Naive thymus-derived CD8-positive, alpha-beta T cell (primary cell): ENCODE measurements around the gene TFAP2C. TPM values are rescaled to one million over a fixed set of nuclear protein-coding genes. Genes with fewer than 3 reads are reported as not detected.

Experiments used
- ATAC-seq, 2 donors: fragments of 150-1000 bp; cut with Tn5 transposase in 1 of 2; sonication (Bioruptor Pico), chemical (Tn5 transposase) in 1 of 2; 1 replicate in 1 of 2; 2 replicates in 1 of 2; pipeline ENCODE4 v1.10.0; 2021; ENCODE audit warnings: mild to moderate bottlenecking in 2 of 2, moderate library complexity in 2 of 2
- POLR2A ChIA-PET: fragments of 350-600 bp; sonication (Branson Sonifier 250); formaldehyde crosslinking; loops from one replicate; lab custom pipeline; 2021; ENCODE audit warnings: antibody characterized with exemption; lab: Charles Lee
- DNase-seq, 10 donors: peaks; one replicate each; pipeline versions ENCODE4 v3.0.0 to v3.0.0-alpha.2; 2020 to 2022
- H3K27ac Mint-ChIP-seq, 10 donors: one replicate each; pipeline ENCODE4 v1.8.0; 2020 to 2022; ENCODE audit warnings: mild to moderate bottlenecking in 10 of 10, mixed read lengths in 10 of 10, moderate library complexity in 4 of 10, inconsistent platforms in 1 of 10
- H3K27me3 Mint-ChIP-seq, 5 donors: one replicate each; pipeline ENCODE4 v1.8.0; 2021 to 2022; ENCODE audit warnings: mixed read lengths in 5 of 5
- H3K36me3 Mint-ChIP-seq, 3 donors: one replicate each; pipeline ENCODE4 v1.8.0; 2020 to 2022; ENCODE audit warnings: mixed read lengths in 3 of 3, mild to moderate bottlenecking in 2 of 3, inconsistent platforms in 1 of 3
- H3K4me1 Mint-ChIP-seq, 4 donors: one replicate each; pipeline ENCODE4 v1.8.0; 2021 to 2022; ENCODE audit warnings: mixed read lengths in 4 of 4
- H3K4me3 Mint-ChIP-seq, 10 donors: one replicate each; pipeline ENCODE4 v1.8.0; 2020 to 2022; ENCODE audit warnings: mild to moderate bottlenecking in 10 of 10, mixed read lengths in 10 of 10, moderate library complexity in 6 of 10, inconsistent platforms in 1 of 10
- H3K9me3 Mint-ChIP-seq, 9 donors: one replicate each; pipeline ENCODE4 v1.8.0; 2020 to 2022; ENCODE audit warnings: mixed read lengths in 9 of 9, mild to moderate bottlenecking in 3 of 9, inconsistent platforms in 1 of 9, moderate library complexity in 1 of 9
- polyA plus RNA-seq, 3 donors: library from polyadenylated mRNA; unstranded; fragments of 300-500 nt; fragmentation: Illumina TruSeq; gene quantifications; one replicate each; pipeline ENCODE4 v1.2.3, GENCODE V29; 2021
- total RNA-seq, 8 experiments: library from RNA in 2 of 8; stranded (reverse) in 2 of 8; gene quantifications; one replicate each; pipeline ENCODE4 v1.2.3 and lab custom pipeline; 2021 to 2026

The TFAP2C gene
- total RNA-seq, result not detected
- polyA plus RNA-seq, result not detected
- 0 to 0.09 (median 0) reads per million in 6 experiments for total RNA-seq (lab: John Stamatoyannopoulos, UW)

DNA sequence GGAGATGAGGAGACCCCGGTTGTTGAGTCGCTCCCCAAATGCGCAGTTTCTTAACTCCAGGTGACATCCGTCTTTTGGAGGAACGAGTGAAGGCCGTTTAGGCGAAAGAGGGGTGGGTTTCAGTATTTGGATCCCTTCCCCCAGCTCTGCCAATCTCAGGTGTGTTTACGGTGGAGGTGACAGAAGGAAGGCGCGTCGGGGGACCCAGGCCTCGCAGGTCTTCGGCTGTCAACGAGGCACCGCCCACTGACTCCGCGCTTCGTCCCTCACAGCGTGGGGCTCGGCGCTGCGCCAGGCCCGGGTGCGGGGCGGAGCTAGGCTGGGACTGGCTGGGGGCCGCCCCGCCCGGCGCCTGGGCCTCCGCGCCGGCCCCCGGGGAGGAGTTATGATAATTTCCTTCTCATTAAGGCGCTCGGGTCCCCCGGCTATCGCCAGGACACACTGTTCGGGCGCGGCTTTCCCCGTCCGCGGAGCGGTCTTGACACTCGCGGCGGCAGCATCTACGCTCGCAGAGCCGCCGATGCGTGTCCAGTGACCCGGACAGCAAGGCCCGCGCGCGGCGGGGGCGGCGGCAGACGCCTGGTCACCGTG is at the start of gene TFAP2C:
Gene TFAP2C, plus strand, starts transcription at position 434 of the 591 bp plus-strand sequence. CDS start 239 bp downstream, outside the sequence.
- Mint-ChIP-seq H3K36me3 (peaks cover 0 to 4% (median 0%) of the 10 kb centered on the region in 3 donors), H3K4me3 (peak within 1 kb of the TSS in 9 of 10 donors; percentile 6 to 64 (median 49)), H3K9me3 (peaks cover 0 to 2% (median 0%) of the 10 kb centered on the region in 9 donors), H3K4me1 (peaks cover 0 to 19% (median 7%) of the 10 kb centered on the region in 4 donors), H3K27me3 (peaks cover 18 to 65% (median 36%) of the 10 kb centered on the region in 5 donors), H3K27ac (no peak within 1 kb of the TSS)
- no peak for DNase-seq
- ATAC-seq, result no peak
- POLR2A ChIA-PET, result no interaction called here

DNA sequence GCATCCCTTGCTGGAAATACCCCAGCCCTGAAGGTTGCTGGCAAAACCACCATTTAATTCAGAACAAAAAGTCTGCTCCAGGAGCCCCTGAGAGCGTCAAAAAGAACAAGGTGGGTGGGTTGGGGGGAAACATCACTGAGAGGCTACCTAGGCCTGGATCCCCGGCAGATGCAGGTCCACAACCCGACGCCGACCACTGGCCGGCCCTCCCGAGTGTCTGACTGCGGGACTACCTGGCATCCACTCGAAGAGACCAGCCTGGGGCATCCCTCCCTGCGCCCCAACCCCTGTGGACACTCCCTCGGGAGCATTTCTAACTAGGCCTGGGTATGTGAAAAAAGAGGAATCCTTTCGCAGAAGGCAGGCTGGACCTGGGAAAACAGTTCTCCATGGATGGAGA is 48.9 kb upstream of the TFAP2C start:
- Mint-ChIP-seq H3K9me3 (no peaks in the 10 kb centered on the region), H3K27ac (no peak overlapping the region), H3K4me3 (no peak overlapping the region), H3K4me1 (peaks cover 0 to 4% (median 0%) of the 10 kb centered on the region in 4 donors), H3K36me3 (no peaks in the 10 kb centered on the region), H3K27me3 (peaks cover 1 to 27% (median 22%) of the 10 kb centered on the region in 5 donors)
- DNase-seq, result no peak
- POLR2A ChIA-PET, result no interaction called here
- no peak for ATAC-seq

DNA sequence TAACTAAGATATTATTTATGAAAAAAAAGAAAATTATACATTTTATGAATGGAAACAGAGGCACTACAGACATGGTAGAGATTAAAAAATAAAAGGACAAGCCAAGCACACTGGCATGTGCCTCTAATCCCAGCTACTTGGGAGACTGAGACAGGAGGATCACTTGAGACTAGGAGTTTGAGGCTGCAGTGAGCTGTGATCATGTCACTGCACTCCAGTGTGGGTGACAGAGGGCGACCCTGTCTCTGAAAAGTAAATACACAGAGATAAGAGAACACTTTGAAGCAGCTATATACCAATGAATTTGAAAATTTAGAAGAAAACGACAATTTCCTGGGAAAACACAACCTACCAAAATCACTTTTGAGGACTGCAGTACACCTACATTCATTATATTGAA is 47.4 kb upstream of the TFAP2C start:
- H3K27ac Mint-ChIP-seq, result no peak overlapping the region
- no peaks in the 10 kb centered on the region for H3K36me3 Mint-ChIP-seq
- ATAC-seq (no peak), DNase-seq (no peak)
- POLR2A ChIA-PET, result no interaction called here
- H3K27me3 Mint-ChIP-seq, result peaks cover 1 to 13% (median 11%) of the 10 kb centered on the region in 5 donors
- no peak overlapping the region for H3K4me3 Mint-ChIP-seq
- H3K9me3 Mint-ChIP-seq, result no peaks in the 10 kb centered on the region
- no peaks in the 10 kb centered on the region for H3K4me1 Mint-ChIP-seq

DNA sequence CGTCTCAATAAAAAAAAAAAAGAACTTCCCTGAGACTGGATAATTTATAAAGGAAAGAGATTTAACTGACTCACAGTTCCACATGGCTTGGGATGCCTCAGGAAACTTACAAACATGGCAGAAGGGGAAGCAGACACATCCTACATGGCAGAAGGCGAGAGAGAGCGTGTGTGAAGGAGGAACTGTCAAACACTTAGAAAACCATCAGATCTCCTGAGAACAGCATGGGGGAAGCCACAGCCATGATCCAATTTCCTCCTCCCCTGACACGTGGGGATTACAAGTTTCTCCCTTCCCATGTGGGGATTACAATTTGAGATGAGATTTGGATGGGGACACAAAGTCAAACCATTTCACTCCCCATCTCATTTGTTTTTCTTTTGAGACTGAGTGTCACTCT is 46.6 kb upstream of the TFAP2C start:
- ATAC-seq, result no peak
- Mint-ChIP-seq H3K4me3 (no peak overlapping the region), H3K36me3 (no peaks in the 10 kb centered on the region), H3K4me1 (no peaks in the 10 kb centered on the region), H3K9me3 (no peaks in the 10 kb centered on the region), H3K27me3 (peaks cover 1 to 13% (median 11%) of the 10 kb centered on the region in 5 donors), H3K27ac (no peak overlapping the region)
- DNase-seq, result no peak
- POLR2A ChIA-PET, result no interaction called here

DNA sequence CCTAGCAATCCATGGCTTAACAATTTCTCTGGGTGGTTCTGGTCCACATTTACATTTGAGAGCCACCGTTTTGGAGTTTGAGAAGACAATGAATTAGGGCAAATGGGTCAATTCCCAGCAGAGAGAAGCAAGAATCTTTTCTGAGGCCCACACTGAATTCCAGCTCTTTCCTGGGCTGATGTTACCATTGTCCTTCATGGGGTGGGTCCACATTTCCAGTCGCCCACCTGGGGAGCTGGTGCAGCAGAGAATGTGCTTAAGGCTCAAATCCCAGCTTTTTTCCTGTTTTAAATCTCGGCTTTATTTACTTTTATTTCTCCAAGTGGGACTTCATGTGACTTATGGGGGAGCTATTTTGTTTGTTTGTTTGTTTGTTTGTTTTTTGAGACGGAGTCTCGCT is 44.2 kb upstream of the TFAP2C start:
- no peaks in the 10 kb centered on the region for H3K4me1 Mint-ChIP-seq
- H3K4me3 Mint-ChIP-seq, result no peak overlapping the region
- ATAC-seq (no peak), DNase-seq (no peak)
- H3K27ac Mint-ChIP-seq, result no peak overlapping the region
- H3K36me3 Mint-ChIP-seq, result no peaks in the 10 kb centered on the region
- POLR2A ChIA-PET, result no interaction called here
- peaks cover 1 to 19% (median 13%) of the 10 kb centered on the region in 5 donors for H3K27me3 Mint-ChIP-seq
- H3K9me3 Mint-ChIP-seq, result no peaks in the 10 kb centered on the region

DNA sequence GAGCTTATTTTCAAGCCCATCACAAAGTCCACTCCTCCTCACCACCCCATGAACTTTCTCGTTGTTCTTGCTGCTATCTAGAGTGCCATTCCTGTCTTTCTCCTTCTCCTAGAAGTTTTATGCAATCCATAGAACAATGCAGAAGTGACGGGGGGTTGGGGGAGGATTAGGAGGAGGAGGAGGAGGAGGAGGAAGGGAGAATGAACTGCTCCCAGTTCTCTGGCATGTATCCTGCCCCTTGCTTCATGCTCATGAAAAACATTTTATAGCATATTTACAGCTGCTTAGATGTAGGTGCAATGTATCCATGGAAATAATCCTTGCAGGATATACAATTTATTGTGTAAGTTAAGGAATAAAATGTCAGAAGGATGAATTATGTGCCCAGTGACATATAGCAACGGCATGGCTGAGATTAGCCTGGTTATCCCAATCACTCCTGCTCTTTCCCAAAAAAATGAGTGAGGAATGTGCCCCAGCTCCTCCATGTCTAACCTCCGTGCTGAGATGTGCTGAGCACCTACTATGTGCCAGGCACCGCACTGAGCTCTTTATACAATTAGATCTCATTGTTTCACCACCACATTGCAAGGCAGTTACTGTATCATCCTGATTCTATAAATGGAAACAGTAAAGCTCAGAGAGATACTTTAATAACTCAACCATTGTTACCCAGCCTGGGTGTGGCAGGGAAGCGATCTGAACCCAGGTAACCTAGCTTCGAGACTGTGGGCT is 41.6 kb upstream of the TFAP2C start:
- Mint-ChIP-seq H3K4me1 (no peaks in the 10 kb centered on the region), H3K36me3 (no peaks in the 10 kb centered on the region), H3K27me3 (peaks cover 0 to 10% (median 8%) of the 10 kb centered on the region in 5 donors), H3K9me3 (no peaks in the 10 kb centered on the region), H3K27ac (no peak overlapping the region), H3K4me3 (no peak overlapping the region)
- POLR2A ChIA-PET, result interaction anchor here (0.6 kb wide), 1 partner anchor 11 kb away, joined by 4 read pairs; no protein-coding TSS in a partner anchor
- DNase-seq, result no peak
- no peak for ATAC-seq

DNA sequence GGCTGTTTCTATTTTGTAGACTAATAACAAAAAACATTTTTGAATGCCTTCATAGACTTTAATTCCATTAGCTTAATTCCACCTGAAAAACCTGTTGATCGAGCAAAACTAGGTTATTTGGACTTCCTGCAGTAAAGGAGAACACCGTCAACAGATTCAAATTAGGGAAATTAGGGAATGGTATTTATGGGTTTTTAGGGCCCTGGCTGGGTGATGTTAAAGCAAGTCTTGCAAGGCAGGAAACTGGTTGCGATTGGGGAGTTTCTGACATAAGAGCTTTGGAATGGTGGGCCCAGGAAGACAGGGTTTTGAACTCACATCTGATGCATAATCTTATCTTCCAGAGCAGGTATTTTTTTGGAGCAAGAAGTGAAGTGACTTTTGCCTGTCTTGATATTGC is 40.1 kb upstream of the TFAP2C start:
- no peak for ATAC-seq
- H3K4me3 Mint-ChIP-seq, result no peak overlapping the region
- H3K4me1 Mint-ChIP-seq, result no peaks in the 10 kb centered on the region
- H3K27me3 Mint-ChIP-seq, result peaks cover 0 to 10% (median 4%) of the 10 kb centered on the region in 5 donors
- no peaks in the 10 kb centered on the region for H3K9me3 Mint-ChIP-seq
- no peak for DNase-seq
- no peak overlapping the region for H3K27ac Mint-ChIP-seq
- POLR2A ChIA-PET, result no interaction called here
- H3K36me3 Mint-ChIP-seq, result no peaks in the 10 kb centered on the region

DNA sequence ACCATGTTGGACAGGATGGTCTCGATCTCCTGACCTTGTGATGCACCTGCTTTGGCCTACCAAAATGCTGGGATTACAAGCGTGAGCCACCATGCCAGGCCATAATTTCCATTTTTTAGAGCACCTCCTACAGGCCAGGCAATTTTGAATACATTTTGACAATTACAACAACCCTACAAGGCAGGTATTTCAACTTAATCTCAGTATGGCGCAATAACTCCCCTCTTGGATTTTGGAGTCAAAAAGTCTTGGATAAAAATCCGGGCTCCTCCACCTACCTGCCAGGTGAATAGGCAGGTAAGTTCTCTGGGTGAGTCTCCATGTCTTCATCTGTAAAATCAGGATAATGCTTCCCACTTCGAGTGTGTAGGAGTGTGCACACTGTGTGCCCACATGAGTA is 39.5 kb upstream of the TFAP2C start:
- DNase-seq (no peak), ATAC-seq (no peak)
- POLR2A ChIA-PET, result no interaction called here
- no peak overlapping the region for H3K27ac Mint-ChIP-seq
- no peak overlapping the region for H3K4me3 Mint-ChIP-seq
- H3K9me3 Mint-ChIP-seq, result no peaks in the 10 kb centered on the region
- no peaks in the 10 kb centered on the region for H3K36me3 Mint-ChIP-seq
- peaks cover 0 to 10% (median 4%) of the 10 kb centered on the region in 5 donors for H3K27me3 Mint-ChIP-seq
- no peaks in the 10 kb centered on the region for H3K4me1 Mint-ChIP-seq

DNA sequence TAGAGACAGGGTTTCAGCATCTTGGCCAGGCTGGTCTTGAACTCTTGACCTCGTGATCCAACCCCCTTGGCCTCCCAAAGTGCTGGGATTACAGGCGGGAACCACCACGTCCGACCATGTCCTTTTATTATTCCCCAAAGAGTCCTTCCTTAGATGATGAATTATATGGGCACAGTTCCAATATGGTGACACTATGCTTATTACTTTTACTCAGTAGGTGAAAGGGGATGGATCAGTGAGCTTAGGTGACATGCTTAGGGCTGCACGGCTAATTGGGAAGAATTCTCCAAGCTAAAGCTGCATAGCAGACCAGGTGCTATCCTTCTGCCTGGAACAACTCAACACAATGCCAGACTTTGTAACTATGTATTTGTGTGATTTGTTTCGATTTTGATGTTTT is 38.2 kb upstream of the TFAP2C start:
- no peaks in the 10 kb centered on the region for H3K36me3 Mint-ChIP-seq
- H3K4me1 Mint-ChIP-seq, result no peaks in the 10 kb centered on the region
- ATAC-seq (no peak), DNase-seq (no peak)
- H3K9me3 Mint-ChIP-seq, result no peaks in the 10 kb centered on the region
- peaks cover 0 to 10% (median 4%) of the 10 kb centered on the region in 5 donors for H3K27me3 Mint-ChIP-seq
- H3K4me3 Mint-ChIP-seq, result no peak overlapping the region
- POLR2A ChIA-PET, result no interaction called here
- H3K27ac Mint-ChIP-seq, result no peak overlapping the region

DNA sequence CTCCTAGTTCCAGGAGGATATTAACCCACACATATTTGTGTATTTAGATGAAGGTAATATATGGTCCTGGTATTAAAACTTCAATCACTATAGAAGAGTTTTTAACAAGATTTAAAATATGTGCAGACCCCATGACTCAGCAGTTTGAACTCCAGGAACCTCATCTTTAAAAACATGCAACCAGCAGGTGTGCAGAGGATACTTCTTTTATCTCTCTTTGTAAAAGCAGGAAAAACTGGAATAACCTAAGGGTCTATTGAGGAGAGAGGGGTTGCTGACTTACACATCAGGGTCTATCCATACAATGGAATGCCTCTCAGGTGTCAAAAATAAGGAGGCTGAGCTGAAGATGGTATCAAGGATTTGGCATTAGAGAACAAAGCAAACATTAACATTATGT is 36.9 kb upstream of the TFAP2C start:
- Mint-ChIP-seq H3K9me3 (no peaks in the 10 kb centered on the region), H3K27me3 (peaks cover 2 to 10% (median 7%) of the 10 kb centered on the region in 5 donors), H3K4me3 (no peak overlapping the region), H3K27ac (no peak overlapping the region), H3K4me1 (no peaks in the 10 kb centered on the region), H3K36me3 (no peaks in the 10 kb centered on the region)
- ATAC-seq, result no peak
- DNase-seq, result no peak
- POLR2A ChIA-PET, result no interaction called here

DNA sequence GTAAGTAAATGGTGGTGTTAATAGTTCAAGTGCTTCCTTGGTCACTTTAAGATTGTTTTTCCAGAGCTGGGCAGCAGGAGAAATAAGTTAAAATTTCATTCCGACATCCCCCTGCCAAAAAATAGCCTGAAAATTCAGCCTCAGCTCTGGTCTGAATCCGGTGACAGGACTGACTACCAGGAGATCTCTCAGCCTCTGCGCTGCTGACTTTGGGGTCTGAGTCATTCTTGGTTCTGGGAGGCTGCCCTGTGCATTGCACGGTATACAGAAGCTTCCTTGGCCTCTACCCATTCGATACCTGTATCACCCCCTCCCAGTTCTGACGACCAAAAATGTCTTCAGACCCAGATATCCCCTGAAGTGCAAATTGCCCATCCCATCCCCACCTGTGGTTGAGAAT is 36.3 kb upstream of the TFAP2C start:
- ATAC-seq (no peak), DNase-seq (no peak)
- Mint-ChIP-seq H3K4me1 (no peaks in the 10 kb centered on the region), H3K4me3 (no peak overlapping the region), H3K36me3 (no peaks in the 10 kb centered on the region), H3K27me3 (peaks cover 2 to 10% (median 7%) of the 10 kb centered on the region in 5 donors), H3K9me3 (no peaks in the 10 kb centered on the region), H3K27ac (no peak overlapping the region)
- POLR2A ChIA-PET, result no interaction called here

DNA sequence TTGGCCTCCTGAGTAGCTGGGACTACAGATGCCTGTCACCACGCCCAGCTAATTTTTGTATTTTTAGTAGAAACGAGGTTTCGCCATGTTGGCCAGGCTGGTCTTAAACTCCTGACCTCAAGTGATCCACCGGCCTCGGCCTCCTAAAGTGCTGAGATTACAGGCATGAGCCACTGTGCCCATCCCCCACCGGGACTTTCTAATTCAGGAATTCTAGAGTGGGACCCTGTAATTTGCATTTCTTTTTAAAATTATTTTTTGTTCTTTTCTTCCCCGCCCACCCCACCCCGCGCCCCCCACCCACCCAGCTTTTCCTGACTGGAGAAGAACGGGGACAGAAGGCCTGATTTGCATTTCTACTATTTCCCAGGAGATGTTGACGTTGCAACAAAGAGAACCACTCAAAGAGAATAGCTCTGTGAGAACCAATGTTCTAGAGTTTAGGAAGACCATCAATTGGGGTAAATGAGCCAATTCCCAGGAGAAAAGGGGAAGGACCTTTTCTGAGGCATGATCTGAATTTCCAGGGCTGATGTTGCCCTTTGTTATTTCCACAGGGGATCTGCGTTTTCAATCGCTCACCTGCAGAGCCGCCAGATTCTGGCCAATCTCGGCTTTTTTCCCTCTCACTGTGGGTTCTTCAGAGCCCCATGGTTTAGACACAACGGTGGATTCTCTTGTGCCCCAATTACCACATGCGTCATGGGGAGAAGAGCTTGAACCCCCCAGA is 33.2 kb upstream of the TFAP2C start:
- H3K4me3 Mint-ChIP-seq, result no peak overlapping the region
- peaks cover 0 to 8% (median 2%) of the 10 kb centered on the region in 5 donors for H3K27me3 Mint-ChIP-seq
- no peak overlapping the region for H3K27ac Mint-ChIP-seq

DNA sequence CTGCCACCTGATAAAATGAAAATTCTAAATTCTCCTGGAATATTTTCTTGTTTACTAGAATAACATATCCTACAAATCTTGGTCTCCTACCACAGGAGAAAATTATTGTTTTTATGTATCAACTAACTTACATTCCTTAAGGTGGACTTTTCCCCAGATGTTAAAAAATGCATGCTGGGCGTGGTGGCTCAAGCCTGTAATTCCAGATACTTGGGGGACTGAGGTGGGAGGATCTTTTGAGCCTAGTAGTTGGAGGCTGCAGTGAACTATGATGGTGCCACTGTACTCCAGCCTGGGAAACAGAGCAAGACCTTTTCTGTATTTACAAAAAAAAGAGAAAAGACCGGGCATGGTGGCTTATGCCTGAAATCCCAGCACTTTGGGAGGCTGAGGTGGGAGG is 27.9 kb upstream of the TFAP2C start:
- H3K27ac Mint-ChIP-seq, result no peak overlapping the region
- H3K4me3 Mint-ChIP-seq, result no peak overlapping the region
- H3K27me3 Mint-ChIP-seq, result peaks cover 0 to 7% (median under 1%) of the 10 kb centered on the region in 5 donors
- no peak for ATAC-seq
- no peaks in the 10 kb centered on the region for H3K9me3 Mint-ChIP-seq
- no peaks in the 10 kb centered on the region for H3K36me3 Mint-ChIP-seq
- H3K4me1 Mint-ChIP-seq, result no peaks in the 10 kb centered on the region
- no peak for DNase-seq
- POLR2A ChIA-PET, result no interaction called here

More for the DNA sequence above, 33.2 kb upstream of the TFAP2C start:
- DNase-seq, result no peak
- H3K36me3 Mint-ChIP-seq, result no peaks in the 10 kb centered on the region
- no peak for ATAC-seq
- POLR2A ChIA-PET, result no interaction called here
- no peaks in the 10 kb centered on the region for H3K4me1 Mint-ChIP-seq
- H3K9me3 Mint-ChIP-seq, result no peaks in the 10 kb centered on the region
